Ectodermal cell (in vitro differentiated cells): Measurements from ENCODE around the gene TEX54.

Experiments
- H3K27ac ChIP-seq: 2 replicates; pipeline ENCODE4 v1.7.0; 2013; ENCODE audit warnings: mild to moderate bottlenecking, low read depth, low read length; ENCODE audit not compliant: insufficient read depth, poor library complexity, severe bottlenecking
- H3K27me3 ChIP-seq: 2 replicates; pipeline ENCODE4 v1.7.0; 2013; ENCODE audit warnings: mild to moderate bottlenecking, low read length; ENCODE audit not compliant: insufficient read depth, control insufficient read depth, poor library complexity, severe bottlenecking
- H3K36me3 ChIP-seq: one replicate; pipeline ENCODE4 v1.7.0; 2013; ENCODE audit warnings: low read length; ENCODE audit not compliant: control insufficient read depth, insufficient read depth
- H3K4me1 ChIP-seq: one replicate; pipeline ENCODE4 v1.7.0; 2013; ENCODE audit warnings: low read length; ENCODE audit not compliant: control insufficient read depth, insufficient read depth
- H3K4me3 ChIP-seq: 2 replicates; pipeline ENCODE4 v1.7.0; 2013; ENCODE audit warnings: low read depth, low read length, control low read depth; ENCODE audit not compliant: insufficient read depth
- H3K9me3 ChIP-seq: 2 replicates; pipeline ENCODE4 v1.7.0; 2013; ENCODE audit warnings: mild to moderate bottlenecking, low read length, moderate library complexity; ENCODE audit not compliant: control insufficient read depth
- WGBS, 2 experiments: methylation state at CpG; one replicate each; pipeline ENCODE4 v1.1.7; 2013; ENCODE audit warnings: missing lambda C conversion rate in 2 of 2; 5-methylcytosine and 5-hydroxymethylcytosine counted together

The TEX54 gene

GRCh38 chr11:62805076-62805892 is 27.4 kb downstream of the TEX54 start, which contains the start of gene NXF1:
NXF1 (minus strand) TSS chr11:62805440; CDS start chr11:62805356, 84 bp downstream.
- Histone ChIP-seq H3K27me3 (no peaks in the 10 kb centered on the region), H3K4me3 (peak within 1 kb of the TSS; percentile 95), H3K4me1 (peaks cover 10% of the 10 kb centered on the region), H3K36me3 (peaks cover 24% of the 10 kb centered on the region), H3K27ac (peak within 1 kb of the TSS; percentile 61), H3K9me3 (no peaks in the 10 kb centered on the region)
- 1% methylated on average over 77 of the region's 77 CpGs for WGBS, 2 experiments

- H3K4me1 ChIP-seq, result peaks cover 10% of the 10 kb centered on the region
- H3K9me3 ChIP-seq, result no peaks in the 10 kb centered on the region
- H3K4me3 ChIP-seq, result peak overlapping the region; percentile 95
- H3K27me3 ChIP-seq, result no peaks in the 10 kb centered on the region
- peak overlapping the region; percentile 45 for H3K27ac ChIP-seq
- WGBS, 2 experiments, result 19 to 20% methylated on average over 14 of the region's 14 CpGs
- peaks cover 31% of the 10 kb centered on the region for H3K36me3 ChIP-seq
Measured at GRCh38 chr11:62804310-62805075, 28.1 kb downstream of the TEX54 start.

GRCh38 chr11:62801071-62801470 is 31.6 kb downstream of the TEX54 start:
- Histone ChIP-seq H3K27me3 (no peaks in the 10 kb centered on the region), H3K27ac (no peak overlapping the region), H3K4me1 (peaks cover 4% of the 10 kb centered on the region), H3K36me3 (peaks cover 61% of the 10 kb centered on the region), H3K9me3 (no peaks in the 10 kb centered on the region), H3K4me3 (no peak overlapping the region)
- WGBS, 2 experiments, result 94 to 96% methylated on average over 4 of the region's 4 CpGs

- H3K27me3 ChIP-seq, result no peaks in the 10 kb centered on the region
- H3K27ac ChIP-seq, result no peak overlapping the region
- 96 to 98% methylated on average over 10 of the region's 10 CpGs for WGBS, 2 experiments
- no peaks in the 10 kb centered on the region for H3K9me3 ChIP-seq
- peaks cover 71% of the 10 kb centered on the region for H3K36me3 ChIP-seq
- peaks cover 4% of the 10 kb centered on the region for H3K4me1 ChIP-seq
- H3K4me3 ChIP-seq, result no peak overlapping the region
Measured at GRCh38 chr11:62799486-62799885, 33.2 kb downstream of the TEX54 start.

GRCh38 chr11:62796281-62796680 is 36.4 kb downstream of the TEX54 start:
- Histone ChIP-seq H3K9me3 (no peaks in the 10 kb centered on the region), H3K4me3 (no peak overlapping the region), H3K4me1 (no peaks in the 10 kb centered on the region), H3K27me3 (no peaks in the 10 kb centered on the region), H3K36me3 (peaks cover 61% of the 10 kb centered on the region), H3K27ac (no peak overlapping the region)
- 92% methylated on average over 7 of the region's 7 CpGs for WGBS, 2 experiments

- Histone ChIP-seq H3K36me3 (peaks cover 51% of the 10 kb centered on the region), H3K4me3 (no peak overlapping the region), H3K9me3 (no peaks in the 10 kb centered on the region), H3K27ac (no peak overlapping the region), H3K4me1 (peaks cover 6% of the 10 kb centered on the region), H3K27me3 (no peaks in the 10 kb centered on the region)
- WGBS, 2 experiments, result 93 to 94% methylated on average over 7 of the region's 8 CpGs
Measured at GRCh38 chr11:62794201-62794775, 38.4 kb downstream of the TEX54 start.

GRCh38 chr11:62792202-62792575 is 40.5 kb downstream of the TEX54 start:
- peak overlapping the region; percentile 99 for H3K4me3 ChIP-seq
- WGBS, 2 experiments, result 55 to 59% methylated on average over 11 of the region's 11 CpGs

GRCh38 chr11:62791501-62792201 is 41.0 kb downstream of the TEX54 start, which contains the start of gene TMEM223:
TMEM223 (minus strand) TSS chr11:62792006; CDS start chr11:62791994, 12 bp downstream.
- 1% methylated on average over 55 to 58 of the region's 58 CpGs for WGBS, 2 experiments
- peaks cover 6% of the 10 kb centered on the region for H3K4me1 ChIP-seq
- H3K4me3 ChIP-seq, result peak within 1 kb of the TSS; percentile 99
- peak within 1 kb of the TSS; percentile 59 for H3K27ac ChIP-seq
- H3K9me3 ChIP-seq, result no peaks in the 10 kb centered on the region
- H3K27me3 ChIP-seq, result no peaks in the 10 kb centered on the region
- peaks cover 29% of the 10 kb centered on the region for H3K36me3 ChIP-seq

More at GRCh38 chr11:62792202-62792575, 40.5 kb downstream of the TEX54 start:
- Histone ChIP-seq H3K36me3 (peaks cover 34% of the 10 kb centered on the region), H3K27ac (no peak overlapping the region), H3K9me3 (no peaks in the 10 kb centered on the region), H3K27me3 (no peaks in the 10 kb centered on the region), H3K4me1 (peaks cover 6% of the 10 kb centered on the region)

- H3K27ac ChIP-seq, result no peak overlapping the region
- 95 to 97% methylated on average over 3 of the region's 3 CpGs for WGBS, 2 experiments
- no peak overlapping the region for H3K4me3 ChIP-seq
- H3K27me3 ChIP-seq, result no peaks in the 10 kb centered on the region
- peaks cover 9% of the 10 kb centered on the region for H3K4me1 ChIP-seq
- peaks cover 14% of the 10 kb centered on the region for H3K36me3 ChIP-seq
- no peaks in the 10 kb centered on the region for H3K9me3 ChIP-seq
Measured at GRCh38 chr11:62789576-62789975, 43.1 kb downstream of the TEX54 start.
